ENCODE data around the gene KLK8. TPM values are rescaled to one million over a fixed set of nuclear protein-coding genes. Genes with fewer than 3 reads are reported as not detected.
"Not testable (repeated sequence)": the region's sequence is repeated elsewhere in the genome, so short reads cannot be mapped to it uniquely, and the experiment has no call there.

The KLK8 gene
- total RNA-seq, 1 donor from 2014 or later: not detected

DNA sequence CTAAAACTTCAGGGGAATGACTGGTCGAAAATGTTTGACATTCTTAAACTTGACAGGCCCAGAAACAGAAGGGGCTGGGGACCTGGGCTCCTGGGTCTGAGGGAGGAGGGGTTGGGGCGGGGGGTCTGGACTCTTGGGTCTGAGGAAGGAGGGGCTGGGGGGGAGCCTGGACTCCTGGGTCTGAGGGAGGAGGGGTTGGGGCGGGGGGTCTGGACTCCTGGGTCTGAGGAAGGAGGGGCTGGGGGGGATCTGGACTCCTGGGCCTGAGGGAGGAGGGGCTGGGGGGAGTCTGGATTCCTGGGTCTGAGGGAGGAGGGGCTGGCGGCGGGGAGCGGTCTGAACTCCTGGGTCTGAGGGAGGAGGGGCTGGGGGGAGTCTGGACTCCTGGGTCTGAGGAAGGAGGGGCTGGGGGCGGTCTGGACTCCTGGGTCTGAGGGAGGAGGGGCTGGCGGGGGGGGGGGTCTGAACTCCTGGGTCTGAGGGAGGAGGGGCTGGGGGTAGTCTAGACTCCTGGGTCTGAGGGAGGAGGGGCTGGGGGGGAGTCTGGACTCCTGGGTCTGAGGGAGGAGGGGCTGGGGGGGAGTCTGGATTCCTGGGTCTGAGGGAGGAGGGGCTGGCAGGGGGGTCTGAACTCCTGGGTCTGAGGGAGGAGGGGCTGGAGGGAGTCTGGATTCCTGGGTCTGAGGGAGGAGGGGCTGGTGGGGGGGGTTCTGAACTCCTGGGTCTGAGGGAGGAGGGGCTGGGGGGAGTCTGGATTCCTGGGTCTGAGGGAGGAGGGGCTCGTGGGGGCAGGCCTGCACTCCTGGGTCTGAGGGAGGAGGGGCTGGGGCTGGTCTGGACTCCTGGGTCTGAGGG is 26.5 kb downstream of the KLK8 start:
- Mint-ChIP-seq H3K27ac (ENCODE audit: unreplicated experiment) (no peak overlapping the region), H3K4me3 (ENCODE audit: unreplicated experiment) (no peak overlapping the region), H3K9me3 (ENCODE audit: unreplicated experiment) (no peaks in the 10 kb centered on the region), H3K27me3 (ENCODE audit: unreplicated experiment) (no peaks in the 10 kb centered on the region), H3K36me3 (ENCODE audit: unreplicated experiment) (no peaks in the 10 kb centered on the region), H3K4me1 (ENCODE audit: unreplicated experiment) (no peaks in the 10 kb centered on the region)
- DNase-seq (ENCODE audit: extremely low spot score, unreplicated experiment): no peak
- TF ChIP-seq, protein P1, sequence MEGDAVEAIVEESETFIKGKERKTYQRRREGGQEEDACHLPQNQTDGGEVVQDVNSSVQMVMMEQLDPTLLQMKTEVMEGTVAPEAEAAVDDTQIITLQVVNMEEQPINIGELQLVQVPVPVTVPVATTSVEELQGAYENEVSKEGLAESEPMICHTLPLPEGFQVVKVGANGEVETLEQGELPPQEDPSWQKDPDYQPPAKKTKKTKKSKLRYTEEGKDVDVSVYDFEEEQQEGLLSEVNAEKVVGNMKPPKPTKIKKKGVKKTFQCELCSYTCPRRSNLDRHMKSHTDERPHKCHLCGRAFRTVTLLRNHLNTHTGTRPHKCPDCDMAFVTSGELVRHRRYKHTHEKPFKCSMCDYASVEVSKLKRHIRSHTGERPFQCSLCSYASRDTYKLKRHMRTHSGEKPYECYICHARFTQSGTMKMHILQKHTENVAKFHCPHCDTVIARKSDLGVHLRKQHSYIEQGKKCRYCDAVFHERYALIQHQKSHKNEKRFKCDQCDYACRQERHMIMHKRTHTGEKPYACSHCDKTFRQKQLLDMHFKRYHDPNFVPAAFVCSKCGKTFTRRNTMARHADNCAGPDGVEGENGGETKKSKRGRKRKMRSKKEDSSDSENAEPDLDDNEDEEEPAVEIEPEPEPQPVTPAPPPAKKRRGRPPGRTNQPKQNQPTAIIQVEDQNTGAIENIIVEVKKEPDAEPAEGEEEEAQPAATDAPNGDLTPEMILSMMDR (IDR thresholded peaks at IDR 0.05): no peak

GRCh38 chr19:50972795-50973376 is 28.5 kb downstream of the KLK8 start:
- TF ChIP-seq, protein P1 (IDR thresholded peaks at IDR 0.05): no peak
- H3K27me3 Mint-ChIP-seq (ENCODE audit: unreplicated experiment): peaks cover 2% of the 10 kb centered on the region
- no peaks in the 10 kb centered on the region for H3K4me1 Mint-ChIP-seq (ENCODE audit: unreplicated experiment)
- H3K4me3 Mint-ChIP-seq (ENCODE audit: unreplicated experiment): no peak overlapping the region
- no peak for DNase-seq (ENCODE audit: extremely low spot score, unreplicated experiment)
- H3K9me3 Mint-ChIP-seq (ENCODE audit: unreplicated experiment): no peaks in the 10 kb centered on the region
- H3K27ac Mint-ChIP-seq (ENCODE audit: unreplicated experiment): no peak overlapping the region
- H3K36me3 Mint-ChIP-seq (ENCODE audit: unreplicated experiment): no peaks in the 10 kb centered on the region

DNA sequence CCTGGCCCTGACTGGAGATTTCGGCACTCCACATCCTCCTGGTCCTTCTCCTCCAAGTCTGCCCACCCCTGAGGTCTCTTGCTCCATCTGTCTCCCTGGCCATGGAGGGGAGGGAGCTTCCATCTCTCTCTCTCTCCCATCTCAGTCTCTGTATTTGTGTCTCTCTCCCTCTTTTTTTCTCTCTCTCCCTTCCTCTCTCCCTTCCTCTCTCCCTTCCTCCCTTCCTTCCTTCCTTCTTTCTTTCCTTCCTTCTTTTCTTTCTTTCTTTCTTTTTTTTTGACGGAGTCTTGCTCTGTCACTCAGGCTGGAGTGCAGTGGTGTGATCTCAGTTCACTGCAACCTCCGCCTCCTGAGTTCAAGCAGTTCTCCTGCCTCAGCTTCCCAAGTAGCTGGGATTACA is 31.6 kb downstream of the KLK8 start:
- not testable (repeated sequence) for H3K4me1 Mint-ChIP-seq (ENCODE audit: unreplicated experiment); H3K36me3 Mint-ChIP-seq (ENCODE audit: unreplicated experiment); H3K9me3 Mint-ChIP-seq (ENCODE audit: unreplicated experiment); H3K4me3 Mint-ChIP-seq (ENCODE audit: unreplicated experiment); H3K27ac Mint-ChIP-seq (ENCODE audit: unreplicated experiment); H3K27me3 Mint-ChIP-seq (ENCODE audit: unreplicated experiment); DNase-seq (ENCODE audit: extremely low spot score, unreplicated experiment)

DNA sequence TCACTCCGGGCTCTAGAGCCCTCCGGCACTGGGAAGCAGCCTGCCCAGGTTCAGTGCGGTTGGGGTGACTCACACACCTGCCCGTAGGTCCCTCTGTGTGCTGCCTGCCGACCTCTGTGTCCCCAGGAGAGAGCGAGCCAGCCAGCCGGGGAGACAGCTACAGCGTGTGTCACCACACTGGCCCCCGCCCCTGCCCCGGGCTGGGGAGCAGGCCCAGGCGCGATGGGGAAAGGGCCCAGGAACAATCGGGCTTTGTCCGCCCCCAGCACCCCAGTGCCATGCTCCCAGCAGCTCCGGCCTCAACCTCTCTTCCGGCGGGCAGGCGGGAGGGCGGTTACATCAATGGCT is 32.0 kb downstream of the KLK8 start, which contains the start of gene KLK6:
TSS of gene KLK6 (minus strand) at position 179 of the 348 bp plus-strand sequence. CDS start 1,487 bp downstream, outside the sequence.
- Mint-ChIP-seq H3K4me1 (ENCODE audit: unreplicated experiment) (no peaks in the 10 kb centered on the region), H3K4me3 (ENCODE audit: unreplicated experiment) (no peak within 1 kb of the TSS), H3K36me3 (ENCODE audit: unreplicated experiment) (no peaks in the 10 kb centered on the region), H3K27ac (ENCODE audit: unreplicated experiment) (no peak within 1 kb of the TSS), H3K27me3 (ENCODE audit: unreplicated experiment) (peaks cover 2% of the 10 kb centered on the region), H3K9me3 (ENCODE audit: unreplicated experiment) (peaks cover 5% of the 10 kb centered on the region)
- TF ChIP-seq, protein P1 (IDR thresholded peaks at IDR 0.05): no peak
- no peak for DNase-seq (ENCODE audit: extremely low spot score, unreplicated experiment)

DNA sequence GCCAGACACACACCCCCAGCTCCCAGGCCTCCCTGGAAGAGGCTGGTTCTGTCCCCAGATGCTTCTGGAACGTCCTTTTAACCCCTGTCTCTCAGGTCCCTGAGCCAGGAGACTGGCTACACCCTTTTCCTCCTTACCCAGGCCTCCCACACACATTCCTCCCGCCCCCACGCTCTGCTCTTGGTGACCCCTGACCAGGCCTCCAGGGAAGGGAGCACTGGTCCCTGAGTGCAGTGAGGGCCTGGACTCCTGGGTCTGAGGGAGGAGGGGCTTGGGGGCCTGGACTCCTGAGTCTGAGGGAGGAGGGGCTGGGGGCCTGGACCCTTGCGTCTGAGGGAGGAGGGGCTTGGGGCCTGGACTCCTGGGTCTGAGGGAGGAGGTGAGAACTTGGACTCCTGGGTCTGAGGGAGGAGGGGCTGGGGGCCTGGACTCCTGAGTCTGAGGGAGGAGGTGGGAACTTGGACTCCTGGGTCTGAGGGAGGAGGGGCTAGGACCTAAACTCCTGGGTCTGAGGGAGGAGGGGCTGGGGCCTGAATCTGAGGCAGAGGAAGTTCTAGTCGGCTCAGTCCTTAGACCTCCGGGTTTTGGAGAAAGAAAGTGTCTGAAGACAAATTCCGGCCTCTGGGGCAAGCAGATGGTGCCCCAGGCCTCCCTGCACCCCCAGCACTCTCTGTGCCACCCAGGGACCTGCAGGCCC is 32.5 kb downstream of the KLK8 start:
- Mint-ChIP-seq H3K36me3 (ENCODE audit: unreplicated experiment) (no peaks in the 10 kb centered on the region), H3K4me3 (ENCODE audit: unreplicated experiment) (no peak overlapping the region), H3K27me3 (ENCODE audit: unreplicated experiment) (peaks cover 2% of the 10 kb centered on the region), H3K27ac (ENCODE audit: unreplicated experiment) (no peak overlapping the region), H3K9me3 (ENCODE audit: unreplicated experiment) (peaks cover 10% of the 10 kb centered on the region), H3K4me1 (ENCODE audit: unreplicated experiment) (no peaks in the 10 kb centered on the region)
- DNase-seq (ENCODE audit: extremely low spot score, unreplicated experiment): no peak
- TF ChIP-seq, protein P1 (IDR thresholded peaks at IDR 0.05): no peak

Data from osteocyte (in vitro differentiated cells).